HG03439 (cell line): ENCODE data around the gene M6PR.
"Not testable (repeated sequence)": the region's sequence is repeated elsewhere in the genome, so short reads cannot be mapped to it uniquely, and the experiment has no call there.

Experiments used
- ATAC-seq: cut with Tn5 transposase; IDR thresholded peaks from one replicate; pipeline ENCODE4 v1.9.1; 2021; ENCODE audit warnings: mild to moderate bottlenecking, moderate library complexity; ENCODE audit not compliant: unreplicated experiment

Gene M6PR

DNA sequence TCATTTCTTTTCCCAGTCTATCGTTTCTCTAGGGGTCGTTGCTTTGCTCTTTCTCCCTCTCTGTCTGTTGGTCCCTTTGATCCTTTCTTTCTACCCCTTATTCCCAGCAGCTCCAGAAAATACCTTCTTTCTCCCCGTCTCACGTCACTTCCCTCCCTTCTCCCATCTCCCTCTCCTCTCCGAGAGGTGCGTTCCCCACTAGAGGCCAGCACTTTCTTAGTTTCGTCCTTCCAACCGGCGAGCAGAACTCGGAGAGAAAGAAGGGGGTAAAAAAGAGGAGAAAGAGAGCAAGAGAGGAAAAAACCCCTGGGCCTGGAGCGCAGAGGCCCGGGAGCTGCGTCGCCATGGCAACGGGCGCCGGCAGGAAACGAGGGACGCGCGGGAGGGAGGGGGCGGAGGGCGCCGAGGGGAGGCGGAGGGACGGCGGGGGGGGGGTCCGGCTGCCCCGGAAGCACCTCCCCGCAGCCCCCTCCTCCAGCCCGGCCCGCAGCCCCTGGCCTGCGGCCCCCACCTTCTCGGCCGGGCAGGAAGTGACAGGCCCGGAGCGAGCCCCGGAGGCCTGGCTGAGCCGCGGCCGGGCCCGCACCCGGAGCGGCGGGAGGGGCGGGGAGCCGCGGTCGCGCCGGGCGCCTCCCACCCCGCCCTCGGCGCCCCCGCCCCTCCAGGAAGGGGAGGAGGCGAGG is 35.3 kb downstream of the M6PR start, which contains the start of gene PHC1:
TSS of gene PHC1 (plus strand) at position 477 of the 683 bp plus-strand sequence. CDS start 3,169 bp downstream, outside the sequence.
- ATAC-seq: peak; percentile 71

DNA sequence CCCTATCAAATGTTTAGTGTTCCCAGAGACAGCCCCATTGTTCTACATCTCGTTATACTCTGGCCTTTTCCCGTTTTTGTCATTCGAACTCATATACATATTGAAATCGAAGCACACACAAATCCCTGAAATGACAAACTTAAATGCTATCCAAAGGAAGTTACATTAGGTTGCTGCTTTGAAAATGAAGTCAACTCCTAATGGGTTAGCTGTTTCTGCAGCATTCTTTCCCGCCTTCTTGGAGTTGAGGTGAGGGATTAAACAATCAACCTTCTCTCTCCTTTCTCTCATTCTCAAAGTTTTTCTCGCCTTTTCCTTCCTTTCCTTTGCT is 35.8 kb downstream of the M6PR start:
- no peak for ATAC-seq

DNA sequence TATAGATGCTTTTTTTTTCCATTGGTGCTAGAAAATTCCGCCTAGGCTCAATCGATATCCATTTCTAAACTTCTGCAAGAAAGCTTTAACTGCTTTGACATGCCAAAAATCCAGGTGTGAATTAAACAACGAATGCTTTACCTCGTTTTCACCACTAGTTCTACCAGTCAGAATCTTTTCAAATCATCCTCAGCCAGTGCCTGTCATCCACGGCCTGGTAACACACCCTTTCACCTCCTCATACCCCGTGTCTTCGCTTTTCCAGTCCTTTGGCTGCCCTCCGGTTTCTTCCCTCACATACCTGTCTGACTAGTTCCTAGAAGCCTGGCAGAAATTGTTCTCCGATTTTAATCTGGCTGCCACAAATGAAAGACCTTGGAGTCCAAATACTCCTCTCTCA is 36.5 kb downstream of the M6PR start:
- ATAC-seq: no peak

DNA sequence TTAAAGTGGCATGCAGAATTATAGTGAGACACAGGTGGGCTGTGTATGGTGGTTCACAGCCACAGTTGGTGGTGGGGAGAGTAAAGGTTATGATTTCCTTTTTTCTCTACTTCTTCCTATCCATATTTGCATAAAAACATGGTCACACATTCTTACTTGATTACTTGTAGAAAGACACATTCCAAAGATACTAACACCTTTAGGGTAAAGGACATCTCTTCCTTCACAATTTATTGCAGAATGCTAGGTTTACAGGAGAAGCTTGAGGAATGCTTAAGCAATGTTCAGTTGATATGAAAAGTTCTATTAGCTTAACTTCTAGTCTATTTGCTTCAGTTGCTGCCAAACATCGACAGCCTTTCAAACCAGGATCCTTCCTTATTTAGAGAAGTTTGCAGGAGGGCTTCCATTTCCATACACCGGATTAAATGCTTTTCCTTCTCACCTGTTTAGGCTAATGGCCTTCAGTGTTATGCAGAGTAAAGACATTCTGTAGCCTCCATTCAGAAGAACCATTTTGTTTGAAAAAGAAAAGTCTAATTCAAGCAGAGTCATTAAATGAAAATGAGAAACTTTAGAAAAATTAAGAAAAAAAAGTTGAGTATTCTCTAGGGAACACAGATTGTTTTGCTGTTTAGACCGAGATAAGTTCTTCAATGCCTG is 37.7 kb downstream of the M6PR start:
- ATAC-seq: no peak

DNA sequence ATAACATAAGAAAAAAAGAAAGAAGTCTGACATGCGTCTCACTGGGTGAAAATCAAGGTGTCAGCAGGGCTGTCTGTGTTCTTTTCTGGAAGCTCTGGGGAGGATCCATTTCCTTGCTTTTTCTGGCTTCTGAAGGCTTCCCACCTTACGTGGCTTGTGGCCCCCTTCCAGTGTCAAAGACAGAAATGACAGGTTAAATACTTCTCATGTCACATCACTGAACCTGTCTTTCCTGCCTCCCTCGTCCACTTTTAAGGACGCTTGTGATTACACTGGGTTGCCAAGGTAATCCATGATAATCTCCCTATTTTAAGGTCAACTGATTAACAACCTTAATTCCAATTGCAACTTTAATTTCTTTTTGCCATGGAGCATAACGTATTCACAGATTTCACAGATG is 39.7 kb downstream of the M6PR start:
- ATAC-seq: no peak

DNA sequence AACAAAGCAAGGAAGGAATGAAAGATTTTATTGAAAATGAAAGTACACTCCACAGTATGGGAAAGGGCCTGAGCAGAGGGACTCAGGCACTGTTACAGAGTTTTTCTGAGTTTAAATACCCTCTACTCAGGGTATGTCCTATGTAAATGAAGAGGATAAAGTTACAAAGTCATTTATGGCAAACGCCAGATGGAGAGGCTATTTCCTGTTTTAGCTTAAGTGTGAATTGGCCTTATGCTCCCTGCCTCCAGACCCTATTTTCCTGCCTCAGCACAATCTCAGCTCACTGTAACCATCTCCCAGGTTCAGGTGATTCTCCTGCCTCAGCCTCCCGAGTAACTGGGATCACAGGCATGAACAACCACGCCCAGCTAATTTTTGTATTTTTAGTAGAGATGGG is 41.9 kb downstream of the M6PR start:
- no peak for ATAC-seq

DNA sequence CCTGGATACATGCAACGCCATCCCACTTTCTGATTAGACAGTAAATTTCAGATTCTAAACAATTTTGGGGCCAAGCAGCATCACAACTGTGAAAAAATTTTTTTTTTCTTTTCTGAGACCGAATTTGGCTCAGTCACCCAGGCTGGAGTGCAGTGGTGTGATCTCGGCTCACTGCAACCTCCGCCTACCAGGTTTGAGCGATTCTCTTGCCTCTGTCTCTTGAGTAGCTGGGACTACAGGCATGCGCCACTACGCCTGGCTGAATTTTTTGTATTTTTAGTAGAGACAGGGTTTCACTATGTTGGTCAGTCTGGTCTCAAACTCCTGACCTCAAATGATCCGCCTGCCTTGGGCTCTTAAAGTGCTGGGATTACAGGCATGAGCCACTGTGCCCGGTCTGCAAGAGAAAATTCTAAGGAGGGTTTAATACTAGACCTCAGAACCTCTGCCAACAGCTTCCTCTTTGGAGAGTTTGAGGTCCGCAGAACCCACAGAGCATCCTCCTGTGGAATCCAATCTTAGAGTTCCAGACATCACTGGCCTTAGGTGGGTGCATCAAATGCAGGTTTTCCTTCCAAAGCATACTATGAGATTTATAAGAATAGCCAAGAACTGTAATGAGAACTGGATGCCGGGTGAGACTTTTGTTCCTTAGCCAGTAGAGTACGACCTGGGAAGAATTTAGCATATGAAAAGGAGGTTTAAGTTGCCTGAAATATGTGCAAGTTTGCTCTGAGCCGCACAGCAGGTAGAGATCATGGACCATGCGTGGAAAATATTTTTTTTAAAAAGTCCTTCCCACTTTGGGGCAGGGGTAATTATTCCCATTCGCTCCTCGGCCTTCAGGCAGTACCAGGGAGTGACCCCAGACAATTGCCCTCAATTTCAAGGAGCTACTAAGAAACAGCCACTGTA is 42.9 kb downstream of the M6PR start:
- ATAC-seq: no peak

DNA sequence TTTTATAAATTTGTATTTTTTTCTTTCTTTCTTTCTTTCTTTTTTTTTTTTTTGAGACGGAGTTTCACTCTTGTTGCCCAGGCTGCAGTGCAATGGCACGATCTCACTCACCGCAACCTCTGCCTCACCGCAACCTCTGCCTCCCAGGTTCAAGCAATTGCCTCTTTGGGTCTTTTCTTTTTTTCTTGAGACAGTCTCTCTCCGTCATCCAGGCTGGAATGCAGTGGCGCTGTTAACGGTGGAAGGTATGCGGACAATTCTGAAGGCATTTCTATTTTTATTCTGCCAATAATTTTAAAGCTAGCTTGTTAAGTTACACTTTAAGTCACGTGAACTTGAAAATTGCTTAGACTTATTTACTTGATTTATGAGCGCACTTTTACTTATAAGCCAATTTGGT is 43.9 kb downstream of the M6PR start:
- ATAC-seq: no peak

DNA sequence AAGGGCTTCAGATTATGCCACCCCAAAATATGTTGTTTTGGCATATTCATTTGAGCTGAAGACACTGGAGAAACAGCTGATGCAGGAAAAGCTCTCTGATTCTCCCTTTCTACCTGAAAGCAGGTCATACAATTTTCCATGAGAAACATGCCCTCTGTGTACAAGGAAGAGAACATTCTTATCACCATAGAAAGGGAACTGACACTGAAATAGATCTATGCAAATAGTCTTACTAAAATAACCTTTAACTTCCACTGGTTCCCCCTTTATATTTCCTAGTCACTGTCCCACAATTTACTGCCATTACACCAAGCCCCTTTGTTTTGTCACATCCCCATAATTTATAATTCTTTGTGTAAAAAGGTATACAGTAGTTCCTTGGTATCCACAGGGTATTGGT is 44.8 kb downstream of the M6PR start:
- ATAC-seq: no peak

DNA sequence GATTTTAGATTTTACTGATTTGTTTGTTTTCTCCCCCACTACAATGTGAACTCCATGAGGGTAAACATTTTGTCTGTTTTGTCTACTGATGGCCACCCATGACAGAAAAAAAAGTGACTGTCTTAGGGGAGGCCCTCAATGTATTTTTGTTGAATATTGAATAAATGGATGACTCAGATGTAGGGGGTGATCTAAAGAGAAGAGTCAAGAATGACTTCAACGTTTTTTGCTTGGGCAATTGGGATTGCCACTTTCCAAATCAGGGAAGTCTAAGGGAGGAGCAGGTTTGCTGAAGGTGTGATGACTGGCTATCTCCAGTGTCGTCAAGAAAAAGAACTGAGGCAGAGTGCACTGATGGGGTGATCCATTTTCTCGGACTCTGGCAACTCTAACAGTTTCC is 45.8 kb downstream of the M6PR start:
- no peak for ATAC-seq

DNA sequence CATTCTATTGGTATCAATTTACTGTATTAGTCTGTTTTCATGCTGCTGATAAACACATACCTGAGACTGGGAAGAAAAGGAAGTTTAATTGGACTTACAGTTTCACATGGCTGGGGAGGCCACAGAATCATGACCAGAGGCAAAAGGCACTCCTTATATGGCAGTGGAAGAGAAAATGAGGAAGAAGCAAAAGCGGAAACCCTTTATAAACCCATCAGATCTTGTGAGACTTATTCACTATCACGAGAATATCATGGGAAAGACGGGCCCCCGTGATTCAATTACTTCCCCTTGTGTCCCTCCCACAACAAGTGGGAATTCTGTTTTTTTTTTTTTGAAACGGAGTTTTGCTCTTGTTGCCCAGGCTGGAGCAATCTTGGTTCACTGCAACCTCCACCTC is 46.7 kb downstream of the M6PR start:
- not testable (repeated sequence) for ATAC-seq

DNA sequence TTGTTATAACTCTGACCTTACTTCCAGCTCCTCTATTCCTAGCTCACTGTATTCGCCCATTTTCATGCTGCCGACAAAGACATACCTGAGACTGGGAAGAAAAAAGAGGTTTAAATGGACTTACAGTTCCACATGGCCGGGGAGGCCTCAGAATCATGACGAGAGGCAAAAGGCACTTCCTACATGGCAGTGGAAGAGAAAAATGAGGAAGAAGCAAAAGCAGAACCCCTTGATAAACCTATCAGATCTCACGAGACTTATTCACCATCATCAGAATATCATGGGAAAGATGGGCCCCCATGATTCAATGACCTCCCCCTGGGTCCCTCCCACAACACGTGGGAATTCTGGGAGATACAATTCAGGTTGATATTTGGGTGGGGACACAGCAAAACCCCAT is 49.6 kb downstream of the M6PR start:
- ATAC-seq: no peak

DNA sequence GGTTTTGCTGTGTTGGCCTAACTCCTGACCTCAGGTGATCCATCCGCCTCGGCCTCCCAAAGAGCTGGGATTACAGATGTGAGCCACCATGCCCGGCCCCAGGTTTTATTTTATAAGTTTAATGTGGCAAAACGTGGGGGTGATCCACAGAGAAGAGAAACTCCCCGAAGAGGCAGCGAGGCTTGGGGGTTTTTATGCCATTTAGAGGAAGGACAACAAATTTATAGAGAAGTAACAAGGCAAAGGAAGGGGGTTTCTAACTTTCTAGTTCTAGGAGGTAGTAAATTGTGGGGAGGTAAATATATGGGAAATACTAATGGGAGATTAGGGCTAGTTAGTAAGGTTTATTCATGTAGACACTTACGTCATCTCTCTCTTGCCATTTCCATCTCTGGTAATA is 52.4 kb downstream of the M6PR start:
- no peak for ATAC-seq

DNA sequence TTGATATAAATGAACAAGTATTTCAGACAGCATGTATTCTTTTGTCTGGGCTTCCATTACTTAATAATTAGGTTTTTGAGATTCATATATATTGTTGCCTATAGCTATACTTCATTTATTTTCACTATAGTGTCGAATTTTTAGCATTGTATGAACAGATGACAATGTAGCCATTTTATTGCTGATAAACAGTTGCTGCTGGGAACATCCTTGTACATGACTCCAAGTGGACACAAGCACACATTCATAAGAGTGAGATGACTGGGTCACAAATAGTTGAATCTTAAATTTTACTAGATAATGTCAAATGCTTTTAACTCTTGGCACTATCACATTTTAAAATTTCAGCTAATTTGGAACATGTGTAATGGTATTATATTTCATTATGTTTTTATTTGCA is 54.5 kb downstream of the M6PR start:
- no peak for ATAC-seq

DNA sequence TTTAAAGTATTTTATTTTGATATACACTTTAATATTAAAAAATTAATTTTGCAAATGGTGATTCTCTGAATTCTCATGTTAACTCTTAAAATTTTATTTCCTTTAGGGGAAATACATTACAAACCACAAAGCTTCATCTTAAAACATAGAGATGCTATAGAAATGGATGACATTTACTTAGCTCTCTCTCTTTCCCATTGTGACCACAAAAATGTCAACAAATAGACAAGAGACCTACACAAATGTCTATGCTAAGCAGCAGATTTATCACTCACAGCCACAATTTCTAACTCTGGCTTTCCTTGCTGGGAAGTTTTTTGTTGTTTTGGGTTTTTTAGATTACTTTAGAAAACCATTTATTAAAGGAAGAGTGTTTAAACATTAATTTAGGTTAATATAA is 55.1 kb downstream of the M6PR start:
- no peak for ATAC-seq

DNA sequence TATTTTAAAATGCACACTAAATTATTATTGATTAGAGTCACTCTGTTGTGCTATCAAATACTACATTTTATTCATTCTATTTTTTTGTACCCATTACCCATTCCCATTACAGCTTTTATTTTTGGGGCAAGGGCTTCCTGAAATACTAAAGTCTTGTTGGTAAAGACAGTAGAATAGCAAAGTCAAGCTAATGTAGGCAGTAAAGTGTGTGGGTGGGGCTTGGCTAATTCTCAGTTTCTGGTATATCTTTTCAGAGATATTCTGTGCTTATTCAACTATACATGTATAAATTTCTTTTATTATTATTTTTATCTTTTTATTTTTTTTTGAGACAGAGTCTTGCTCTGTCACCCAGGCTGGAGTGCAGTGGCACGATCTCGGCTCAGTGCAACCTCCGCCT is 57.5 kb downstream of the M6PR start:
- no peak for ATAC-seq
